HG02884 (cell line): ENCODE measurements around the gene AIFM3.
"Not testable (repeated sequence)": the region's sequence is repeated elsewhere in the genome, so short reads cannot be mapped to it uniquely, and the experiment has no call there.

Experiments
- ATAC-seq: cut with Tn5 transposase; IDR thresholded peaks from one replicate; pipeline ENCODE4 v1.9.1; 2021; ENCODE audit warnings: mild to moderate bottlenecking, moderate library complexity; ENCODE audit not compliant: unreplicated experiment

Gene AIFM3

DNA sequence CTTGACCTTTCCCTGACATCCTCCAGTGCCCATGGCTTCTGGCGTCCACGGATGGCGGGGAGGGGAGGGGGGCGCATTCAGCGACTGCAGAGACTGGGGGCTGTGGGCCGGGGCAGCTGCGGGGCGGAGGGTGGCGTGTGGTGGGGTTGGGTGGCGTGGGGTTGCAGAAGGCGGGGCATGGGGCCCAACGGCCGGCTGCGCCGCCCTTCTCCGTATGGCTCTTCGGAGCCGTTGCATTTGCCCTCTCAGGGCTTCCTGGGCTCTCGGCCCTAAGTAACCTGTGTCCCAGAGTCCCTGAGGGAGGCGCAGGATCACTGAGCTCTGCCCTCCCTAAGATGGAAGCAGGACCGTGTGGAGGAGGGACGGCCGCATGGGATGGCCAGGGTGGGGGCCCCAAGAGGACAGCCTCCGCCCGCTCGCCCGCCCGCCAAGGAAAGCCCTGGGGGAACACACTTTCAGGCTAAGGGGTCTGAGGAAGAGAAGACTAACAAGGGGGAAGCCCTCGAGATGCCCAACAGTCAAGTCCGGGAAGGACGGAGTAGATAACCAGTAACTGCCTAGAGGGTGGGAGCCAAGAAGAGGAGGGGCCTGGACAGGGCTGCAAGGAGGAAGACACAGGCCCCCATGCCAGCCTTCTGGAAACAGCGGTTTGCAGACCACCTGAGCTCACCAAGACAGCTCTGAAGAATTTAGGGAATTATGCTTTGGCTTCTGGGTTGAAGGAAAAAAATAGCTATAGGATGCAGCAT is 9.2 kb upstream of the AIFM3 start:
- no peak for ATAC-seq

DNA sequence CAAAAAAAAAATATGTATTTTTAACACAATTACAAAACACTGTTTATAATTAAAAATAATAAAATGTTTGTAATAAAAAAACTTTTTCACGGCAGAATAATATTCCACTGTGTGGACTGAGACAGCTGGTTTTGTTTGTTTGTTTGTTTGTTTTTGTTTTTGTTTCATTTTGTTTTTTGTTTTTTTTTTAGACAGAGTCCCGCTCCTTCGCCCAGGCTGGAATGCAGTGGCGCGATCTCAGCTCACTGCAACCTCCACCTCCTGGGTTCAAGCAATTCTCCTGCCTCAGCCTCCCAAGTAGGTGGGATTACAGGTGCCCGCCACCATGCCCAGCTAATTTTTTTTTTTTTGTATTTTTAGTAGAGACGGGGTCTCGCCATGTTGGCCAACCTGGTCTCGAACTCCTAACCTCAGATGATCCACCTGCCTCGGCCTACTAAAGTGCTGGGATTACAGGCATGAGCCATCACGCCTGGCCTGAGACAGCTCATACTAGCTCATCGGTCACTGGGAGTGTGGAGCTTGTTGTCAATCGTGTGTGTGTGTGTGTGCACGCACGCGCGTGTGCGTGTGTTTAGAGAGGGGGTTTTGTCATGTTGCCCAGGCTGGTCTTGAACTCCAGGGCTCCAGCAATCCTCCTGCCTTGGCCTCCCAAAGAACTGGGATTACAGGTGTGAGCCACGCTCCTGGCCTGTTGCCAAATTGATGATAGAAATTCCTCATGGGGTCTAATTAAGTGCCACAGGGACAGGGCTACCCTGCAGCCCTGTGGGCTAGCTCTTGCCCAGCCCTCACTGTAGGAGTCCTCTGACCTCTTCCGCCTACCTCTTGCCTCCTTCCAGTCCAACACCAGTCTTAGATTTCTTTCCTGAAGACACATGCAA is 7.2 kb upstream of the AIFM3 start:
- ATAC-seq = no peak

DNA sequence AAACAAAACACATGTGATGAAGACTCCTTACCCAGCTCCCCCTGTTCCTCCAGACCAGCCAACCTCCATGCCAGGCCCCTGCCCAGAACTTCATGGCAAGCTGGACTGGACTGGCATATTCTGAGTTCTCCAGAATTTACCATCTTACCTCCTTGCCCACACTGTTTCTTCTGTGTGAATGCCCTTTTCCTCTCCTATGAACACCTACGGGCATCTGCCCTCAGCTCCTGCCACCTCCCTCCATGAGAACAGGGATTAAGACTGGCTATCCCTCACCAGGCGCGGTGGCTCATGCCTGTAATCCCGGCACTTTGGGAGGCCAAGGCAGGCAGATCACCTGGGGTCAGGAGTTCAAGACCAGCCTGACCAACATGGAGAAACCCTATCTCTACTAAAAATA is 6.4 kb upstream of the AIFM3 start:
- no peak for ATAC-seq

DNA sequence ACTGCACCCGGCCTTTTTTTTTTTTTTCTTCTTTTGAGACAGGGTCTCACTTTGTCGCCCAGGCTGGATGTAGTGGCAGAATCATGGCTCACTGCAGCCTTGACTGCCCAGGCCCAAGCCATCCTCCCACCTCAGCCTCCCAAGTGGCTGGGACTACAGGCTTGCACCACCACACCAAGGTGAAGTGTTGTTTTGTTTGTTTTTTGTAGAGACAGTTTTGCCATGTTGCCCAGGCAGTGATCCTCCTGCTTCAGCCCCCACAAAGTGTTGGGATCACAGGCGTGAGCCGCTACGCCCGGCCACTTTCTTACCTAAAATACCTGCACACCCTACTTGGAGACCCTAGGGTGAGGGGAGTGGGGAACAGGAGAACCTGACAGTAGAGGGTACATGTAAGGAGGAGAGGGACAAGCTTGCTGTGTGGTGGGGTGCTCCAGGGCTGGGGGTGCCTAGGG is 4.5 kb upstream of the AIFM3 start:
- ATAC-seq = no peak

DNA sequence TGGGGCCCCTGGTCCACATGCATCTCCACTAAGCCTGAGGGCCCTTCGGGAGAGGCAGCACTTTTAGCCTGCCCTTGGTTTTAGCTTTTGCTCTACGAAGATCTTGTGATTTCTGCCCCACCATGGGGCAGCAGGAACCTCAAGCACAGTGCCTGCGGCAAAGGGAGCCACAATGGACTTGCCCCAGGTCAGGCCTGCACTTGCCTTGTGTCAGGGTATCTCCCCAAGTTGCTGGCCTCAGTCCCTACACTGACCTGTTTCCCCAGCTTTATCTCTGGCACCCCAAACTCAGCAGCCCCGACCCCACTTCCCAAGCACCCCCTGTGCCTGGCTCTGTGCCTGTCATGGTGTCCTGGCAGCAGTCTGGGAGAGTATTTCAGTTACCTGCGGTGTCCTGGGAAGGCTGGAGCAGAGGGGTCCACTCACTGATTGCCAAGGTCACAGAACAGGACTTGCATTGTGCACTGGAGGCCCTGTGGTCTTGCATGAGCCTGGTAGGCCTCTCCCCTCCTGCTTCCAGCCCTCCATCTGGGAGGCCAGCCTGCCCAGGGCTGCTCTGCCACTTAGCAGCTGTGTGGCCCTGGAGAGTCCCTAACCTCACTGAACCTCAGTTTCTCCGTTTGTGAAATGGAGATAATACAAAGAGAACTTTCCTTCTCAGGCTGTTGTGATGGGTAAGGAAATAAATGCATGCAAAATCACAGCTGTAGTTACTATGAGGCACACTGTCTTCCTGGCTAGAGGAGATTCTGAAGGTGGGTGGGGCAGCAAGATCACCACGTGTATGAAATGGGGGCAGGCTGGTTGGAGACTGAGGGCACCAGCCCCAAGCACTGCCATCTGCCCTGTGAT is 3.6 kb upstream of the AIFM3 start:
- no peak for ATAC-seq

DNA sequence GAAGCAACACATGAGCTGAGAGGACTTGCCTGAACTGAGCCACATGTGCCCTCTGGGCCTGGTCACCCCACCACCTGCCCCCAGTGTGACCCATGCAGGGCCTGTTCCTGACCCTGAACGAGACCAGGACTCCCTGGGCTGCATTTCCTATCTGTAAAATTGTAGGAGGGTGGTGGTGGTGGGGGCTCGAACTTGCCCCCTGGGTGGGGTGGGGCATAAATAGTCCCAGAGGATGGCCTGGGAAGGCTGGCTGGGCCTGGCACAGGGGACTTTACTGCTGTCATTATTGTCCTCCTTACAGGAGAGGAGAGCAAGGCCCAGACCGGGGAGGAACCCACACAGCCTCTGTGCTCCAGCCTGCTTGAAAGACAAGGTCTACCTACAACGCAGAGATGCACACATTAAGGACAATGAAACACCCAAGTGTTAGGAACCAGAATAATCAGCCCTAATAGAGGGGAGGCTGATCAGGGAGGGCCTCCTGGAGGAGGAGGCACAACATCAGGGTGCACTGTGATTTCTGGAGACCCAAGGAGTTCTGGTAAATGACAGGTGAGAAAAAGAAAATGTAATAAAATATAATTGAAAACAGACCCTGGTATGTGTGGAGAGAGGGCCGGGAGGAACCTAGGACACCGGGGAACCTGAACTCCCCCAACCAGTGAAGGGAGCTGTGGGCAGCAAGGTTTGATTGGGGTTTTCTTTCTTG is 2.8 kb upstream of the AIFM3 start:
- ATAC-seq = no peak

DNA sequence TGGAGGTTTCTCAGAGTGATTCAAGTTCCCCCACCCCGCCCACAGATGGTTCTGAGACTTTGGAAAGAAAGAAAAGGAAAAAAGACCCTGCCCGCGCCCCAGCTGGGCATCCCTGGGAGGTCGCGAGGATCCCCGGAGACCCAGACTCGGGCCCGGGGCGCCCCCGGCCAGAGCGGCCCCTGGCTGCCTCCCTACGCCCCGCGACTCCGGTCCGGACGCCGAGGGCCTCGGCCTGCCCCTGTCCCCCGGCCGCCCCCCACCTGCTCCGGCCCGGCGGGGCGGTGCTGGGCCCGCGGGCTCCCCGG is 2.3 kb upstream of the AIFM3 start:
- no peak for ATAC-seq

DNA sequence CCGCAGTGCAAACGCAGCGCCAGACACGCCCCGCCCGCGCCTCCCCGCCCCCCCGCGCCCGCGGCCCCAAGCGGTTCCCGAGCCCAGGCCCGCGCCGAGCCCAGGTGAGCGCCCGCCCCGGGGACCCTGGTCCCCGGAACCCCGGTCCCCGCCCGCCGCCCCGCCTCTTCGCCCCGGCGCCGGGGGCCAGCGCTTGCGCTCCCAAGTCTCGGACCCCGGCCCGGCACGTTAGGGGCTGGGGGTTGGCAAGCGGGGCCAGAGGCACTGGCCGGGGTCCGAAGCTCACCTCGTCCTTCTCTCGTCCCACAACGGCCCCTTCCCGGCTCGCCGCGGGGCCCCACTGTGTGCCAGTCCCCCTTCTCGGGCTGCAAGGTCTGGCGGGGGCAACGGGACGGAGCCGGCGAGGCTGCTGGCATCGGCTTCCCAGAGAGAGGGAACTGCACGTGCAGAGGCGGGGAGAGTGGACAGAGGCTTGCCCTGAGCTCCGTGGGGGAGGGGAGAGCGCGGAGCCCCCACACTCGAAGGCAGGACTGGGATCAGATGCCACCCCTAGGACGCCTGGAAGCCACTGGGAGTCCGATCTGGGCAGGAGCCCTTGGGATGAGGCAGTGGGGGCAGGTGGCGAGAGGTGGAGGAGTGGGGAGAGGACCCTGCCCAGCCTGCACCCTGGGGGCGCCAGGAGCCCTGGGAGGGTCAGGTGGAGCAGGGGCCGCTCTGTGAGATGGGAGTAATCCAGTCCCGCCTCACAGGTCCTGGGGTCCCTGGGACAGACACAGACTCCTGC is 1.8 kb upstream of the AIFM3 start:
- no peak for ATAC-seq

DNA sequence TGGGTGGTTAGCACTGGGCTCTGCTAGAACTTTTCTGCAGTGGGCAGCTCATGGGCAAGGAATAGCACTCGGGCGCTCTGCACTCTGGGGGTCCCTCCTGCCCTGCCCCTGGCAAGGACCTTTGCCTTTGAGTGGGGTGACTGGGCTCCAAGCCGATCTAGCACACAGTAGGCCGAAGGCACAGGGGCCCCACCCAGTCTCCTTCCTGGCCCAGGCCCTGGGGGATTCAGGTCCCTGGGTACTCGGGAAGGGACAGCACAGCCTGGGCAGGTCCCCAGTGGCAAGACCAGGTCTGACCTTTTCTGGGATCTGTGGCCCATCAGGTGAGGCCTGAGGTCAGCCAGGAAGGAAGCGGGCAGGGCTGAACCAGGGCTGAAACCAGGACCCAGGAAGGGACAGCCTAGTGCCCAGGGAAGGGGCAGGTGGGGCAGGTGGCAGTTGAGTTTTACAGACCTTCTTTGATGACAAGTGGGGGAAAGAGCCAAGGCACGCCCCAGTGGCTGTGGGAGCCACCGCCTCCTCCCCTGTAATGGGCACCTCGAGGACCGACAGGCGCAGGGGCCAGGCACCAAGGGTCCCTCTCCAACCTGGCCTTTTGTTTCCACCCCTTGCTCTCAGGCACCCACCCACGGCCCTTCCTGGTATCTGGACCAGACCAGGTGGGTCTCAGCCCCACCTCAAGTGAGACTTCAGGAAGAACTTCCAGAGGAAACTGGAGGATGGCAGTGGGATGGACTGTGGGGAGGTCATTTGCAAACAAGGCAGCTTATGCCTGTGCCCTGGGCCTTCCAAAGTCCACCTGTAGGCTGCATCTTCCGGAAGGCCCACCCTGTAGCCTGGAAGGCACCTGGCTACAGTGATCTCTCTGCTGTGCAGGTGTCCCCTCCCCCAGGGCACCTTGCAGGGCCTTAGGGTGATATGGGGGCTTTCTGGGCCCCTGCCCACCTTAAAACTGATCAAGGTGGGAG is 883 bp upstream of the AIFM3 start:
- no peak for ATAC-seq

DNA sequence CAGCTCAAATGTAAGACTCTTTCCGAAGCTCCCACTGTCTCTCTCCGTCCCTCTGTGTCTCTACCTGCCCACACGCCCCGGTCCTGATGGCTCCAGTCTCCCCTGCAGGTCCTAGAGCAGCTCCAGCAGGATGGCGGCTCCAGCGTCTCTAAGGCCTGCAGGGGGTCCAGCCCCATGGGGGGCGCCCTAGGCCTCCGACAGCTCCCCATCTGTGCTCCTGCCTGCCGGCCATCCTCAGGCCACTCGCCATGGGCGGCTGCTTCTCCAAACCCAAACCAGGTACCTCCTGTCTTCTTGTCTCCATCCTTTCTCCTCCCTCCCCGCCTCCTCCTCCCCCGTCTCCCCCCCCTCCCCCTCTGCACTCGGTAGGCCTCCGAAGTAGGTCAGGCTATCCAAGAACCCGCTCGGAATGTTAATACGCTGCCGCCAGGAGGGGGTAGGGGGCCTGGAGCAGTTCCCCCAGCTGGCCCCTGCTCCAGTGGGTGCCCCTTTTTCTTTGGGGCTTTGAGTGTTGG is 699 bp downstream of the AIFM3 start:
- no peak for ATAC-seq

DNA sequence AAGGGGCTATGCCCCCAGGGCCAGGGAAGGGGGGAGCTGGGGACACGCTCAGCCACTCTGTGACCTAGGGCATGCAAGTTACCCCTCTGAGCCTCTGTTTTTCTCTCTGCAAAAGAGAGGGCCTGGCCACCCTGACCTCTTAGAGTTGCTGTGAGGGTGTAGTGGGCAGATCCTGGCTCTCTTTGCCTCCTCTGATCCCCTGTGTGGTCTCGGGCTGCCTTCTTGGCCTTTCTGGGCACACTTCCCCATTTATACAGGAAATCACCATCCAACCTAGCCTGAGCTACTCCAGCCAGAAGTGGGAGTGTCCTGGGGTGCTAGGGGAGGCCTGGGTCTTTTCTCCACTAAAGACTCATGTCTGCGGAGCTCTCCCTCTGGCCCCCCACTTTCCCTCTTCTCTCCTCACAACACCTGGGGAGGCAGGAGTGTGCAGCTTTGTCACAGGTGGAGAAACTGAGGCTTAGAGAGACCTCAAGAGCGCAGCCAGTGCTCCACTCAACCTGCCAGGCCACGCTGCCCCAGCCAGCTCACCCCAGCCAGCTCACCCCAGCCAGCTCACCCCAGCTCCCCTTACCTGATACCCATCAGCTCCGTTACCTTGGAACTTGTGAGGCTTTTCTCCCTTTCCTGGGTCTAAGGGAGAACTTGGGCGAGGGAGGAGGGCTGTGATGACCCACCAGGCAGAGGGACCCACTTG is 1.4 kb downstream of the AIFM3 start:
- ATAC-seq = no peak

DNA sequence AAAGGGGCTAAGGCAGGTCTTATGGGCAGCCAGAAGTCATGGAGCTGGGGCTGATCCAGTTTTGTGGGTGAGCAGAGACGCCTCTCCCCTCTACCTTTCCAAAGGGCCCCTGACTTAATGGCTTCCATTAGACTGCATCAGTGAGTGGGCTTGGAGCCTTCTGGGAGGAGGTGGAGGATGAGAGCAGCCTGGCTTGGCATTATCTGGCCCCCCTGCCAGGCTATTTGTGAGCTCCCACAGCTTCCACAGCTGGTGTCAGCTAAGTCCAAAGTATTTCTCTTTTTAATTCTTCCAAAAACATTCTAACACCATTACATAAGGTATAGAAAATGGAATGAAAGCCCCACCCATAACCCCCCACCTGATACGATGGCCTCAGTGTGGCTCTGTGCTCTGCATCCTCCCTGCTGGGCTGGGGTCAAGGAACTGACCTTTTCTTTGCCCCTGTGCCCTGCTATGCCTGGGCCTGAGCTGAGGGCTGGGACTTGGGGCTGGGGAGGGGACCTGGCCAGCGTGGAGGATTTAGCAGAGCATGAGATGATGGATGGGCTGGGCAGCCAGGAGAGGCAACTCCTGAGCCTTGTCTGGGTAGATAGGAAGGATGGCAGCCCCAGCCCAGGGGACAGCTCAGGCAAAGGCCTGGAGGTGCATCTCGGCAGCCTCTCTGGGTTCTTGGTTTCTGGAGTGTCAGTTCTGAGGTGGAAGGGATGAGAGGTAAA is 4.0 kb downstream of the AIFM3 start:
- no peak for ATAC-seq

DNA sequence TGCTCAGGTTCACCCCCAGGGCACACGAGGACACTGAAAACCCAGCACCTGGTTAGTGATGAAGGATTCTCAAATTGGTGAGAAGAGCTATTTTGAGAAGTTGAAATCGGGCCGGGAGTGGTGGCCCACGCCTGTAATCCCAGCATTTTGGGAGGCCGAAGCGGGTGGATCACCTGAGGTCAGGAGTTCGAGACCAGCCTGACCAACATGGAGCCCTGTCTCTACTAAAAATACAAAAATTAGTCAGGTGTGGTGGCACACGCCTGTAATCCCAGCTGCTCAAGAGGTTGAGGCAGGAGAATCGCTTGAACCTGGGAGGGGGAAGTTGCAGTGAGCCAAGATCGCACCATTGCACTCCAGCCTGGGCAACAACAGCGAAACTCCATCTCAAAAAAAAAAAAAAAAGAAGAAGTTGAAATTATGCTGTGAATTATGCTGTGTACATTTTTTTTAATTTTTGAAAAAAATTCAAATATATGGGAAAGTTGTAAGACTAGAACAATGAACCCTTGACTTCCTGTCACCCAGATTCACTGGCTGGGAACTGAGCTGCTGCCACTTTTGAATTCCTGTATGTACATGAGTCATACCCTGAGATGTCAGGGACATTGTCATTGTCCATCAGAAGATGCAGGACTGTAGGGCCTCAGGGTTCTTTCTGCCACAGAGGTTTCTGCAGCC is 5.1 kb downstream of the AIFM3 start:
- not testable (repeated sequence) for ATAC-seq

DNA sequence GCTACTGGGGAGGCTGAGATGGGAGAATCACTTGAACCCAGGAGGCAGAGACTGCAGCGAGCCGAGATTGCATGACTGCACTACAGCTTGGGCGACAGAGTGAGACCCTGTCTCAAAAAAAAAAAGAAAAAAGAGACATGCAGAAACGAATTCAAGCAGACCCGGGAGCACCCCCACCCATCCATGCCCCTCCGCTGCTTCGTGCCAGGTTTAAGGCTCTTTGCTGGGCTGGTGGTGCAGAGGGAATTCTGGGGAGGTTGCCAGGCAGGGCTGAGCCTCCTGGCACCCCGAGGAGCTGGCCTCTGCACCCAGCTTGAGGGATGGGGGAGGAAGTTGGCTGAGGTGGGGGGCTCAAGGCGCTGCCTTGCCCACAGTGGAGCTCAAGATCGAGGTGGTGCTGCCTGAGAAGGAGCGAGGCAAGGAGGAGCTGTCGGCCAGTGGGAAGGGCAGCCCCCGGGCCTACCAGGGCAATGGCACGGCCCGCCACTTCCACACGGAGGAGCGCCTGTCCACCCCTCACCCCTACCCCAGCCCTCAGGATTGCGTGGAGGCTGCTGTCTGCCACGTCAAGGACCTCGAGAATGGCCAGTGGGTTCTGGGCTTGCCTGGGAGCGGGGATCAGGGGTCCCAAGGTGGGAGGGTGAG is 6.0 kb downstream of the AIFM3 start:
- ATAC-seq = no peak

DNA sequence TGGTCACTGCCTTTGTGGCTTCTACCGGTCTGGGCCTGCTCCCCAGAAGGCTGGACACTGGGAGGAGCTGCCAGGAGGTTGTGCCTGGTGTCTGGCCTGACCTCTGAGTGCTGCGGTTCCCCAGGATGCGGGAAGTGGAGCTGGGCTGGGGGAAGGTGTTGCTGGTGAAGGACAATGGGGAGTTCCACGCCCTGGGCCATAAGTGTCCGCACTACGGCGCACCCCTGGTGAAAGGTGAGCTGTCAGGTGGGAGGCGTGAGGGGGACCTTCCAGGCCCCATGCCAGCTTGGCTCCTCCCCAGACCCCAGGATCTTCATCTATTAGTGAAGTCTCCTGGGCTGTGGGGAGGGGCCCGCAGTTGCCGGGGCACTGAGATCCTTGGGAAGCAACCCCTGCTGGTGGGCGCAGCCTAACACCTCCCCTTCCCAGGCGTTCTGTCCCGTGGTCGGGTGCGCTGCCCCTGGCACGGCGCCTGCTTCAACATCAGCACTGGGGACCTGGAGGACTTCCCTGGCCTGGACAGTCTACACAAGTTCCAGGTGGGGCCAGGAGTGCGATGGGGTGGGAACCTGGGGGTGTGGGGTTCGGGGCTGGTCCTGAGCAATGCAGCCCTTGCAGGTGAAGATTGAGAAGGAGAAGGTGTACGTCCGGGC is 6.7 kb downstream of the AIFM3 start:
- no peak for ATAC-seq
